GM19193 (cell line): ENCODE data around the gene CAGE1.

ENCODE experiments used
- POLR2A ChIP-seq: IDR thresholded peaks from 4 replicates; pipeline ENCODE4 v1.6.1; 2011; ENCODE audit not compliant: insufficient read depth, insufficient read length; ENCODE audit errors: extremely low read depth

CAGE1 gene

DNA sequence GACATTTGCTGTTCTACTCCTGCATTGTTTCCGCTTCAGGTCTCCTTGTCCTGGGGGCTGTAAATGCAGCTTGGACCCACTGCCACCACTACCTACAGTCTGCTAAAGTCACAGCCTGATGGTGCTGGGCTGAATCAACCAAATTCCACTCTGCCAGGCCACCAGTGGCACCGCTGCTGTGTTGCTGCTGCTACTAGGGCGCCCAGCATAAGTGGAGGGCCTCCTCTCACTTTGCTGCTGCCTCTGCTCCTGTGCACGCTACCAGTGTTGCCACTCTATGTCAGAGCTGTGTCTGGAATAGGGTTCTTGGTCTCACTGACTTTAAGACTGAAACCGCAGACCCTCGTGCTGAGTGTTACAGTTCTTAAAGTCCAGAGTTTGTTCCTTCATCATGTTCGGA, 75.1 kb downstream of the CAGE1 start:
- TF ChIP-seq POLR2A: no peak

DNA sequence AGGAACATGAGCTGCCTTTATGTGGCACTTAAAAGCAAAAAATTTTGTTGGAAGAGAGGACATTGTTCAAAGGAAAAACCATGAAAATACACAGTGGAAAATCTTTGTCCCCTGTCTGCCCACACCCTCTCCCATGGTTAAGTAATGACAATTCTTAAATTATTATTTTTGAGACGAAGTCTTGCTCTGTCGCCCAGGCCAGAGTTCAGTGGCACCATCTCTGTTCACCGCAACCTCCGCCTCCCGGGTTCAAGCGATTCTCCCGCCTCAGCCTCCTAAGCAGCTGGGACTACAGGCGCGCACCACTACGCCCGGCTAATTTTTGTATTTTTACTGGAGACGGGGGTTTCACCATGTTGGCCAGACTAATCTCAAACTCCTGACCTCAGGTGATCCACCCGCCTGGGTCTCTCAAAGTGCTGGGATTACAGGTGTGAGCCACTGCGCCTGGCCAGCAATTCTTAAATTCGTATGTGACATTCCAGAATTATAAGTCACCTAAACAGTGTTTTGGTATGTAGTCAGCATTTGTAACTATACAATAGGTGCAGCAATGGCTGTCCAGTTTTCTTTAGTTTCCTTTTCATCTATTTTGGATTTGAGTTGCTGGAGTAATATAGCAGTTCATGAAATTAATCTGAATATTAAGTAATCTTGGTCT, 75.9 kb downstream of the CAGE1 start:
- no peak for TF ChIP-seq POLR2A

DNA sequence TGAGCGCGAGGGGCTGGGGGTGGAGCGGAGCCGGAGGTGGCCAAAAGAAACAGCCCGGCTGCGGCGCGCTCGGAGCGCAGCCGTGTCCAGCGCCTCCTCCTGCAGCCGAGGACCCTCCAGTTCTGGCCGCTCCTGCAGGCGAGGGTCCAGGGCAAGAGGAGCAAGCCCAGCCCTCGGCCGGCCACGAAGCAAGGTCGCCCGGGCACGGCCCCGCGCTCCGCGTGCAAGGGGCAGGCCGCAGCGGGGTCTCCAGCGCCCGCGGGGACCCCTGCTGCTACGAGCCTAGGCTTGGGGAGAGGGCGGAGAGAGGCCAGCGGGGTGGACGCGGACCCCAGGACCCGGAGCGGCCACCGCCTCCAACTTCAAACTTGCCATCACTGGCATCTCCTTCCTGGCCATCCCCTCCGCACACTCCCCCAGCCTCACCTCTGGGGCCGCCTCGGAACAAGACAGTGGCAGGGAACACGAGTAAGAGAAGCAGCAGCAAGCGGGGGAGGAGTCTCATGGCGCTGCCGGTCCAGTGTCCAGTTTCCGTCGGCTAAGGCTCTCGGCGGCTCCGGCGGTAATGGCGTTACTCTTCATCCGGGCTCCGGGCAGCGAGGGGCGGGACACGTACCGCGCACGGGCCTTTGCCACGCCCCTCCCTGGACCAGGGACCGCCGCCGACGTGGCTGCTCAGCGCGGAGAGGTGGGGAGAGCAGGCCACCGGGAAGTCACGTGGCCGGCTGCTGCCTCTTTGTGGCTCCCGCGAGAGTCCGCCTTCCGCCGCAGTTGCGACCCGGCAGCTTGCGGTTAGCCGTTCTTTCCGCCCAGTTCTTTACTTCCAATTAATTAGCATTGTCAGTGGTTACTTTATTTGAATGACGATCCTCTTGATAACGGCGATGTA, 76.7 kb downstream of the CAGE1 start, which contains the start of gene SSR1:
Gene SSR1 (minus strand): TSS at position 584 of the 889 bp plus-strand sequence. CDS start 79 bp downstream, at position 505.
- peak; percentile 84 for TF ChIP-seq POLR2A

DNA sequence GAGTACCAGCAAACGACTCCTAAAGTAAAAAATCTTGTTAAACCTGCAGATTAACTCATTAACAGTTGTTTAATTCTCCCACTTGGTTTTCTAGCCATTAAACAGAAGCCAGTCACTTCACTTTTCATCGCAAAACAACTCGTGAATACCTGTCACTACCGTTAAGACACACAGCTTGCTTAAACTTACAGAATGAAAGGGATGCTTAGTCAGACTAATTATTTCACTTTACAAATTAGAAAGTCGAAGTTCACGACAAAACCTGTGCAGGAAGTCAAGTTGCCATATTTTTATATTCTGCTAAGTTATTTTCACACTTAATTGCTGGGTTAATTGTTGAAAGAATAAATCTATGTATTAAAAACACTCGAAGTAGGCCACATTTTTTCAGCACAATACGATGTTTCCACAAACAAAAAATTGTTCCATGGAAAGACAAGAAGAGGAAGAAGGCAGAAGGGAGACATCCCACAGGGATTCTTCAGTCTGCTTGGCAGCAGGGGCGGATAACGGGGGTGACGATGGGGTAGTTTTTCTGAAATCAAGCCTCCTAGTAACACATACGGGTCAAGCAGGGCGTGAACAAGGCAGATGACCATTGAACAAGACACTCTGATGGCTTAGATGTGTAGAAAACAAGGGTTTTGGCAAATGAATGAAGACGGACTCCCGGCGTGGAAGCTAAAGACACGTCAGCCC, 77.5 kb downstream of the CAGE1 start:
- no peak for TF ChIP-seq POLR2A

DNA sequence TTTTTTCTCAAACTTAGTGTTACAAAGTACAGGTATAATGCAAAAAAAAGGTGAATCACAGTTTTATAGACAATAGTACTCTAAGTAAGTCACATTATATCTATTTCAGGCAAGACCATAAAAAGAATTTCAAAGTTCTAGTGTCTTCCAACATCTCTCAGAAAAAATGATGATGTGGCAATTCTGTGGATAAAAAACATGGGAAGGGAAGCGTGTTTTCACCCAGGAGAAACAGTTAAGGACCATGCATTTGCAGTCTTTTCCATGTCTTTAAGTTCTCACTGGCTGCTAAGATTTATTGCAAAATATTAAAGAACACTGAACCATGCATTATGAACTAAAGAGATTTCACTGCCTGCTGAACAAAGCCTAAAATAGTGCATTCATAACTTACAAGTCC, 78.4 kb downstream of the CAGE1 start:
- TF ChIP-seq POLR2A: no peak

DNA sequence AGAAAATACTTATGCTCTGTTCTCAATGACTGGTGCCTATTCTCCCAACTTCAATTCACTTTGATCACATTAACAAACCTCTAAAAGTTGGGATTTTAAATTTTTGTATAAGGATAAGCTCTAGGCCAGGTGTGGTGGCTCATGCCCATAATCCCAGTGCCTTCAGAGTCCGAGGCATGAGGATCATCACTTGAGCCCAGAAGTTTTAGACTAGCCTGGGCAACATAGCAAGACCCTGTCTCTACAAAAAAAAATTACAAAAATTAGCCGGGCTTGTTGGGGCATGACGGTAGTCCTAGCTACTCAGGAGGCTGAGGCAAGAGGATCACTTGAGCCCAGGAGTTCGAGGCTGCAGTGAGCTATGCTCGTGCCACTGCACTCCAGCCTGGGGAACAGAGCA, 80.5 kb downstream of the CAGE1 start:
- no peak for TF ChIP-seq POLR2A

DNA sequence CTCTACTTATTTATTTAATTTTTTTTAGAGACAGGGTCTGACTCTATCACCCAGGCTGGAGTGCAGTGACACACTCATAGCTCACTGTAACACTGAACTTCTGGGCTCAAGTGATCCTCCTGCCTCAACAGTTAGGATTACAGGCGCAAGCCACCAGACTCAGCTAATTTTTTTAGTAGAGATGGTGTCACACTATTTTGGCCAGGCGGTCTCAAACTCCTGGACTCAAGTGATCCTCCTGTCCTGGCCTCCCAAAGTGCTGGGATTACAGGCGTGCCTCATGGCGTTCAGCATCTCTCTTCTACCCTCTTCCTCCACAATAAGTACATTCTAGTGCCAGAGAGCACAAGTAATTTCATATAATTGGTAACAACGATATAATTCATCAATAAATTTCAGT, 82.0 kb downstream of the CAGE1 start:
- no peak for TF ChIP-seq POLR2A

DNA sequence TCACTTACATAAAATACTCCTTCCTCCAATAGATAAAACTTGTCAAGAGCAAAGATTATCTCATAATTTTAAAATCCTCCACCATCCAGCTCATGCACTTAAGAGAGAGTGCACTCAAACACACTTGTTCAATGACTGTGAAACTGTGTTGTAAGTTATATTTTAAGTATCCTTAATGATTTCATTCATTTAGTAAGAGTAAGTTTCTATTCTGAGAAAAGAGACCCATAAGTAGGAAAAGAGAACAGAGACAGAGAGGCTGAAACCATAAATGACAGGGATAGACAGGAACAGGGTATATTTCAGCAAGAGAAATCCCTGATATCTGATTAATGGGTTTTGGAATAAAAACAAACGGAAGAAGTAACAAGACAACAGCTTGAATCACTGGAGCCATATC, 84.7 kb downstream of the CAGE1 start:
- TF ChIP-seq POLR2A: no peak

DNA sequence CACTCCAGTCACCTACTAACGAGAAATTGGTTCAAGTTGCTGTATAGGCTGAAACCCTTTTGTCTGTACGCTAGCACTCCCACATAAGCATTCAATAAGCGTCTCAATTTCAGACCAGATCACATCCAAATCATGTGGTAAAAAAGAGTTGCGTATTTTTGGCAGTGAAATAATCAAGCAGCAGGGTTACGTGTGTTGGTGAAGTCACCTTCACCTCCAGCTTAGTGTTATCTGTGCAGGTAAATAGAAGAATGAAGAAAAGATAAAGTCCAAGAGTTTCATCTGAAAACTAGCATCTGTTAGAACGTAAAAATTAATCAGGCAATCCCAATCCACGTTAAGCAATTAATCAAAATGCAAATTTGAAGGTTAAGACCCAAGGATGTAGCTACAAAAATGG, 87.8 kb downstream of the CAGE1 start:
- no peak for TF ChIP-seq POLR2A

DNA sequence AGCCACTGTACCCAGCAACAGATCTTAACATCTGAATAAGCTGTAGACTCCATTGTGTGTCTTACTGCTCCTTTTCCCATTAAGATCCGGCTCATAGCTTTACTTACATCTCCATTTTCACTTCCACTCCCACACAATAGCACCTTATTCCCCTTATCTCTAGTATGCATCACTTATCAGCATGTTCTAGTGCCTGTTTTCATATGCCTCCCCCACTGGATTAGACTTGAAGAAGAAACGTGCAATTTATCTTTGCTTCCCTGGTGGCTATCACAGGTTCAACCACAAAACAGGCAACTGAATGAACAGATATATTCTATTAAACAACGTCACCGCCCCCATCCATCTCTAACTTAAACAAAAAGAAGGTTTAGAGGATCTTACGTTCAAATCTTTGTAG, 88.6 kb downstream of the CAGE1 start:
- TF ChIP-seq POLR2A: no peak

DNA sequence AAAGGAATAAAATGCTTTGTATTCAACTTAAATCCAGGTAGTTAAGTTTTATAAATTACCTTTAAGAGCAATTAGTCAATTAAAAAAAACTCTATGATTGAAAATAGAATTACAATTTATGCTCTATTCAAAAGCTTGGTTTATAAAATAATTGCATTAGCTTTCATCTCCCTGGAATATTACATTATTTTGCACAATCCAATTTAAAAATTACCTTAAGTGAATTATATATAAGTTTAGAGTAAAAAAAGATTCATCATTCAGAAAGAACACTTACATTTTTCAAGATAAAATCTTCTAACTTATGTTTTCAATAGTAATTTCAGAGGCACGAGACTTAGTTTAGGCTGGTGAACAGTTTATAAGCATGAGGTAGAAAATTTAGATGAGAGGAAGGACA, 91.4 kb downstream of the CAGE1 start:
- TF ChIP-seq POLR2A: no peak

DNA sequence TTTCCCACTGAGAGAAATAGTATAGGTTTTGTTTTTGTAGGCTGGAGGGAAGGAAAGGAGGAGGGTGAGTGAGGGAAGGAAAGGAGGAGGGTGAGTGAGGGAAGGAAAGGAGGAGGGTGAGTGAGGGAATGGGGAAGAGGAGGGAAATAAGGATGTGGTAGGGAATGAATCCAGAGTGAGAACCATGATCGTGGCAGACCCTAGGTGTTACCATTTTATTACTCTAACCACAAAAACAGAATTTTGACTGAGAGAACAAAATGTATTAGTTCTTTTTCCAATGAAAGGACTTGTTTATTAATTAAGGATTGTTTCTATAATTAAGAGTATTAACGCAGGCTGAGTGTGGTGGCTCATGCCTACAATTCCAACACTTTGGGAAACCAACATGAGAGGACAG, 92.9 kb downstream of the CAGE1 start:
- TF ChIP-seq POLR2A: no peak

DNA sequence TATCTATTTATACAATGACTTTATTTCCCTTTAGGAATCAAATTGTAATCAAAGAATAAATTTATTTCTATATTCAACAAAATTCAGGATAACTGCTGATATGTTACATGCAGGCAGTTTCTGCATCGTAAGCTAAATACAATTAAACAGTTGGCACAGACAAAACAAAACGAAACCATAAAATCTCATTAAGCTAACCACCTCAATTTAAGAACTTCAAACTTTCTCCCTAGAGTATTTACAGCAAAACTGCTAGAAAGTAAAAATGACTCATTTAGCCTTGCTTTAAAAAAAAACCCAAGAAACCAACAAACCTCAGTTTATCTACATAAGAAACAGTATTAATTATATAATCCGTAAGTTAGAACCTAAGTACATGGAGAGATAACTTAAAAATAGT, 93.6 kb downstream of the CAGE1 start:
- TF ChIP-seq POLR2A: no peak

DNA sequence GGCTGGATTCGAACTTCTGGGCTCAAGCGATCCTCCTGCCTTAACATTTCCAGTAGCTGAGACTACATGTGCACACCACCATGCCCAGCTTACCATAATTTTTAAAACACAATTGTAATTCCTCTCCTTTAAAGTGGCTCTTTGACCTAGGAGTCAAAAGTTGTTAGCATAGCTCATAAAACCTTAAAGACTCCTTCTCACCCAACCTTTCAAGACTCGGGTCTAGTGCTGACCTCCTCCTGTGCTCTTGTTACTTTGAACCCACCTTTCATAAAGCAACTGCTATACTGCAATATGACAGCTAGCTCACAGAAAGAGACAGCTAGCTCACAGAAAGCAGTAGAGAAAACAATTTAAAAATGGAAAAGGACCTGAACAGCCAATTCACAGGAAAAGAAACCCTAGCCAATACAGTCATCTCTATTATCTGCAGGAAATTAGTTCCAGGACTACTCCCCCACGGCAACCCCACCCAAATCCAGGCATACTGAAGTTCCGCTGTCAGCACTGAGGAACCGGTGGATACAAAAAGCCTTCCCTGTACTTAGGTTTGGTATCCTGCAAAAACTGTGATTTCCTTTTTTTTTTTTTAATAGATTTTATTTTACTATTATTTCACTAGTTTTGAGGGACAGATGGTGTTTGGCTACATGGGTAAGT, 96.8 kb downstream of the CAGE1 start:
- TF ChIP-seq POLR2A: no peak

DNA sequence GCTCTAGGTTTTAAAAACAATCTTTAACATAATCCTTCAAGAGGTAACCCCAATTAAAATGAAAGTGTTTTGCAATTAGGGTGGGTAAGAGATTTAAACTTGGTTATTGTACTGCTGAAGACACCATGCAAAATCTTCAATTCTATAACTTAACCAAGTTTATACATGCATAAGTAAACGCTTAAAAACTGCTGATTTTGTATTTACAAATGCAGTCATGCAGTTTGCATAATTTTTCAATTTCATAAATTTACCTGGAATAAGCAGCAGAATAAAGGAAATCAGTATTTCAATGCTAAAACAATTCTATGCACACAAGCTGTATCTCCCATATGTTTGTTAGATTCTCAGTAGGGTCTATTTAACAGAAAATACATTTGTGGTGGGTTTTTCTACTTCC, 99.5 kb downstream of the CAGE1 start:
- TF ChIP-seq POLR2A: no peak

DNA sequence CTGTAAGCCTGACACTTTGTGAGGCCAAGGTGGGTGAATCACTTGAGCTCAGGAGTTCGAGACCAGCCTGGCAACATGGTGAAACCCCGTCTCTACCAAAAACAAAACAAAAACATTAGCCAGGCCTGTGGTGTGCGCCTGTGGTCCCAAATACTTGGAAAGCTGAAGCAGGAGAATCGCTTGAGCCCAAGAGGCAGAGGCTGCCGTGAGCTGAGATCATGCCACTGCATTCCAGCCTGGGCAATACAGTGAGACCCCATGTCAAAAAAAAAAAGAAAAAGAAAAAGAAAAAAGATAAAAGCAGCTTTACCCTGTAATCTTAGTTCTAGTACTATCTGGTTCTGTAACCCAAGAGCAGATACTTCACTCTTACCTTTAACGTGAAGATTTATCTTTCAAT, 104.1 kb downstream of the CAGE1 start:
- TF ChIP-seq POLR2A: no peak

DNA sequence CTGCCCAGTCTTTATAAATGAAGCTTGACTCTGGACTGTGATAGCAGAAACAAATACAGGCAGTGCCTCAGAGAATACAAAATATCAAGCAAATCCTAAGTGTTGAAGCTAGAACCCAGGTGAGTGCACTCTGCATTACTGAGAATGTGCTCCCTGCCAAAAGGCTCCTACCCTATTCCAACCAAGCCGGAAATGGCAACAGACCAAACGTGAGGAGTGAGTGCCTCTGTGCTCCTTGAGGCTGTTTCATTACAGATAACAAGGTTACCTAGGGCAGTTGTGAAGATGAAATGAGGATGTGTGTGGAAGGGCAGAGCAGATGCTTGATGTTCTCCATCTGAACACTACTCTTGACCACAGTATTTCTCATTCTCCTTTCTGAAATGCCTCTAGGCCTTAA, 105.9 kb downstream of the CAGE1 start:
- TF ChIP-seq POLR2A: no peak
